Measurements from ENCODE around the gene CEP41.

The CEP41 gene

DNA sequence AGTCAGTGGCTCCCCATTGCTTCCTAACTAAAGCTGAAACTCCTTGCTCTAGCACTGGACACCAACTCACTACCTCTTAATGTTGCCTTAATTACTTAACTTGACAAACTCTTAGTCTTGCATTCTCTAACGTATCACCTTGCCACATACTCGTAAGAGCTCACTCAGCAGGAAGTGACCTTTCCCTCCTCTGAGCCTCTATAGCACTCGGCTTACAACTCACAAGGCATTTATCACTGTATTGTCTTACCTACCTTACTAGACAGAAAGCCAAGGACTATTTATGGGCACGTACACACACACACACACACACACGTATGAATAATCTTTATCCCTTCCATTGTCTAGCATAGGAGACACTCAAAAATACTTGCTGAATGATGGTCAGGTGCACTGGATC lies 21.2 kb downstream of the CEP41 start:
- no peak for DNase-seq (ENCODE audit: low read depth, low spot score)

DNA sequence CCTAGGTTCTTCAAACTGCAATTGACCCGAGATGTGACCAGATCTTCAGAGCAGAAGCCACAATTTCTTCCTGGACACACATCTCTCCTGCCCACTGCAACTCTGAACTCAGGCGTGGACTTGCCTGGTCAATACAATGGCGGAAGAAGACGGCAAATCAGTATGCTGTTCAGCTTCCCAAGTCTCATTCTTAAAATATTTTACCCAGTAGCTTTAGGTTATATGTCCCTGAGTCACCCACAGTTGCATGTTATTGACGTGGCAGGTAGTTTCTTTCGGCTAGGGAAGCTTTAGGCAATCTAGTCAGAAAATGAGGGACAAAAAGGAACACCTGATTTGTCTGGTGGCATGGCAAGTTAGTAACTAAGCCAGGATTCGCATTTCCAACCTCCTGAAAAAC lies 22.5 kb downstream of the CEP41 start:
- DNase-seq (ENCODE audit: low read depth, low spot score), result no peak

DNA sequence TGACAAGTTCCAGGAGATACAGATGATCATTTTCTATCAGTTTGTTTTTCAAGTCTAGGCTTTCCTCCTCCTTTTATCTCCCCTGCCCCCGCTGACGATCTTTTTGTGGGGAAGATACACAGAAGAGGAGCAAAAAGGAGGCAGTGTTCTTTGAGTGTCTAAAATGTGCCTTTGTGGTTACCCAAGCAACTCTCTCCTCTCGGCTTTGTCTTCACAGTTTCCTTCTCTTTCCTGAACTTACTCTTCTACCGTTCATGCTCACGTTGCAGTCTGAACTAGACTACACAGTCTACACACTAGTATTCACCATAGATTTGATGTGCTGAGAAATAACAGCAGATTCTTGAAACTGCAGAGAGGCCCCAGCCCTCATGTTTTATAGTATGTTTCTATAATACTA lies 23.6 kb downstream of the CEP41 start:
- DNase-seq (ENCODE audit: low read depth, low spot score), result no peak

DNA sequence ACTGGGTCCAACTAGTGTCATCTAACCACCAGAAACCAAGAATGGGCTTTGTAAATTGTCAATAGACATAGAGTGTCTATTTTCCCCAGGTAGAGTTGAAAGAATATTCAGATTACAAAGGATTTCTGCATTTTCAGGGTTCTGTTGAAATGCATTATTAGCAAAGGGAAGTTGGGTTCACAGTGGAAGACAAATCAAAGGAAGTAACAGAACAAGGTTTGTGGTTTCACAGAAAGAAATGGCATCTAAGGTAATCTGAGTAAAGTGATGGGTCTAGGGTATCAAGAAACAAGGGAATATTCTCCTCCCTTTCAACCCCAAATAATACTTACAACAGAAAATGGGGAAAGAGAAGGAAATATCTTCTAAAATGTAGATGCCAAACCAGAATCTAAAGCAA lies 25.8 kb downstream of the CEP41 start:
- DNase-seq (ENCODE audit: low read depth, low spot score), result no peak

DNA sequence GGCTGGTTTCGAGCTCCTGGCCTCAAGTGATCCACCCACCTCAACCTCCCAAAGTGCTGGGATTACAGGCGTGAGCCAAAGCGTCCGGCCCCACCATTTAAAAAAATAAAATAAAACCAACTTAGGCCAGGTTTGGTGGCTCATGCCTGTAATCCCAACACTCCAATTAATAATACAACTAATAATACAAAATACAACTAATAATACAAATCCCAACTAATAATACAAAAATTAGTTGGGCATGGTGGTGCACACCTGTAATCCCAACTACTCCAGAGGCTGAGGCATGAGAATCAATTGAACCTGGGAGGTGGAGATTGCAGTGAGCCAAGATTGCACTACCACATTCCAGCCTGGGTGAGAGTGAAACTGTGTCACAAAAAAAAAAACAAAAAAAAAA lies 27.6 kb downstream of the CEP41 start:
- no peak for DNase-seq (ENCODE audit: low read depth, low spot score)

DNA sequence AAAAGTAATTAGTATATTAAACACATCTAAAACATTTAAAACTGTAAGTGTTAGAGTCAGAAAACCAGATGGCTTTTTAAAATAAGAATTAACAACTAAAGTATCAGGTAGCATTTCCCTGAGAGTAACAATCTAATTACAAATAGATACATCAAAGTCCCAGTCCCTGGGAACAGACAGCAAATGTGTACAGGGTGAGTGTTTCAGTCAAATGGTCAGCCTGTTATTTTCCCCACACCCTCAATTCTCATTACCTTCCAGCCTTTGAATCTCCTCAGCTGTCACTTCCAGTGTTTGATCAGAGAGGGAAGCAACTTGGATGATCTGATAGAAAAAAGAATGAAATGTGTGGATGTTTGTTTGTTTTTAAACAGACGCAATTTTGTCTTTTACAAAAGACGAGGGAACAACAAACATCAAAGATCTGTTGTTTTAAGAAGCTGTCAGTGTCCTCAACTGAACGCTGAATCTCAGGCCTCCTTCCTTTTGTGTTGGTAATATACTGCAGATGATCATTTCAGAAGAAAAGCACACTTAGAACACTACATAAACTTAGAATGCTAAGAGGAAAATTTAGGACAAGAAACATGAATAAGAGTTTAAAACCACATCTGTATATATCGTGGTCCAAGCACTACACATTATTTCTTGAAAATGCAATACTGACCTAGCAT lies 29.8 kb downstream of the CEP41 start:
- no peak for DNase-seq (ENCODE audit: low read depth, low spot score)

DNA sequence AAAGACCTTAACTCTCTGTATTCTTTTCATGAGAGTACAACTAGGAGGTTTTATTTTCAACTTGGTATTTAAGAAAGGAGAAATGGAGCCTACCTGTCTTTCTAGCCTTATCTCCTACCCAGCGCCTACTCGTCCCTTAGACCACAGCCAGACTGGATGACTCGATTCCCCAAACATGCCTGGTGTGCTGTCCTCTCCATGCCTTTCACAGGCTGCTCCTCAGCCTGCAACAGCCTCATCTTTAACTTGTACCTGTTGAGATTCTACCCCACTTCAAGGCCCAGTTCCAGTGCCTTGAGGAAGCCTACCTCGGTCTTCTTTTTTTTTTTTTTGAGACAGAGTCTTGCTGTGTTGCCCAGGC lies 31.1 kb downstream of the CEP41 start:
- no peak for DNase-seq (ENCODE audit: low read depth, low spot score)

DNA sequence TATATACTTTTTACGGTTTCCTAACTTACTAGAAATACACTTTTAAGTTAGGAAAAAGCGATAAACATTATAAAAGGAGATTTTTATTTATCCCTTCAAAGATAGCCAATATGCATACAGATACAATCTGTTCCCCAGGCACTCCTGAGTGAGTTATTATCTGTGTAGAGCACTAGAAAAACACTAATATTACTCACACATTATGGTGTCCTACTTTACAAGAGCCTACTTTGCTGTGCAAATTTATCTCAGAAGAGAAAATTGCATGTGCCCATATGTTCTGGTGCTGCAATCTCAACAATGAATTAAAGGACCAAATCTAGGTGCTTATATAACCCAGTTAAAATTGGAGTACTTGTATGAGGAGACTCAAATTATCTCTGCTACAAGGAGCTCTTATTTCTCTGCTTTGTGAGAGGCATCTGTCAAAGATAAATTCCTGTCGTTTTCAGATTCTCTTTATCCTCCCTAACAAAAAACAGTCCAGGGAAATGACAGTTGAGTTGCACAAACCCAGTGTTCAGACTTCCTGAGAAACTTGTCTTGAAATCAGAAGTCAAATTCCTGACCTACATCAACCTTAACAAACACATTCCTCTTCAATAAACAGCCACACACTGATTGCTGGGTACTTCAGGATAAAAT lies 31.6 kb downstream of the CEP41 start:
- DNase-seq (ENCODE audit: low read depth, low spot score), result no peak

DNA sequence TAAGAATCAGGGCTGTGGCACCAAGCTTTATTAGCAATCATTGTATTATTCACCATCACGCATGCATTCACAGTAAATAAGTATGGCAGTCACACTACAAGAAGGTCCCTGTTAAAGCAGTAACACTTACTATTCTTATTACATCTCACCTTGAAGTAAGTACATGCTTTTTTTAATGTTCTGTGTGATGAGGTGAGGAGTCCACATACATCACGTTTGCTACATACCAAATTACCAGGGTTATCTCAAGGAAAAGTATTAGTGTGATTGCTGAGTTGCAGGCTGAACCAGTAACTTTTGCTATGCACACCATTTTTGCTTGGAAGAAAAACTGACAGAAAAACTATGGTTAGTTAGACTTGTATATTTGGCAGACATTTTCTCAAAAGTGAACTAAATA lies 35.8 kb downstream of the CEP41 start:
- no peak for DNase-seq (ENCODE audit: low read depth, low spot score)

DNA sequence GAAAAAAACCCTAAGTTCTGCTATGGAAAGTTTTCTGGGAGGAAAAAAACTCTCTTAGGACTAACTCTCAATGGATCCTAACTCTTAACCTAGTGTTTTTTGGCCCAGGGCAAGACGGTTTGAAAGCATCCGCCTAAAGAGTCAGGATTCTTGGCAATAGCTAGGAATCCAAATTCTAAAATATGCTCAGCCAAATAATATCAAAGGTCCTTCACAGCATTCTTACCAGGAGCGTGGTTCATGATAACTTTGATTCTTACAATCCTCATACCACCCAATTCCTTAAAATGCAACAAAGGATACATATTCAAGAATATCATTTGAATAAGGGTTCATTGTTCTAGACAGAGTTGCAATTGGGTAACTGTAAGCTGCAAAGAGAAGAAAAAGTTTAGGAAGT lies 39.2 kb downstream of the CEP41 start:
- DNase-seq (ENCODE audit: low read depth, low spot score), result no peak

DNA sequence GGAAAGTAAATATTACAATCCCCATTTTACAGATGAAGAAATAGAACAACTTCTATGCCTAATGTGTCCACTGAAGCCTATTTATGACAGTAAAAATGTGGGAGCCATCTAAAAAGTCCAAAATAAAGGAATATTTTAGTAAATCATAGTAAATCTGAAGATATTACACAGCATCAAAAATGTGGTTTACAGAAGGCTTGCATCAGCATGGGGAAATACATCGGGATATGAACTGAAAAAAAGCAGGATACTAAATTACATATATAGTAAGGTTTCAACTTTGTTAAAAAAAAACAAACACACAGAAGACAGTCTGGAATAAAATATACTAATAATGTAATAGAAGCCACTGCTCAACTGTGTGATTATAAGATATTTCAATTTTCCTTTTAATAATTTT lies 39.7 kb downstream of the CEP41 start:
- DNase-seq (ENCODE audit: low read depth, low spot score), result no peak

DNA sequence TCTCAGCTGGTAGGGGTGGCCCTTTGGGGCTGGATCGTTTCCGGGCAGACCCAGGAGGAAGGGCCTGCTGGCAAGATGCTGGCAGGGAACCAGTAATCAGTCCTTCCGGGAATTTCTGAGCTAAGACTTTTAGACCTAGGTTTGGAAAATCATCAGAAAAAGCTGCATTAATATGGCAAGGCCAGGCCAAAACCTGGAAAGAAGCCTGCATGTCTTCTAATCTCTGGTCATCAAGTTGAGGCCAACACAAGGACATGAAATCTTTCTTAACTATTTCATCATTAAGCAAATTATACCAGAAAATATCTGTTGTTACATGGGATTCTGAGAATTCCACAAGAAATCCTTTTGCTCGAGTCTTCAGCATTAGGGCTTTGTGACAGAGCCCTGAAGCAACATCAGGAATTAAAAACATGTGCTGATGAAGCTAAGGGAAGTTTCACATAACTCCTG lies 40.7 kb downstream of the CEP41 start:
- no peak for DNase-seq (ENCODE audit: low read depth, low spot score)

DNA sequence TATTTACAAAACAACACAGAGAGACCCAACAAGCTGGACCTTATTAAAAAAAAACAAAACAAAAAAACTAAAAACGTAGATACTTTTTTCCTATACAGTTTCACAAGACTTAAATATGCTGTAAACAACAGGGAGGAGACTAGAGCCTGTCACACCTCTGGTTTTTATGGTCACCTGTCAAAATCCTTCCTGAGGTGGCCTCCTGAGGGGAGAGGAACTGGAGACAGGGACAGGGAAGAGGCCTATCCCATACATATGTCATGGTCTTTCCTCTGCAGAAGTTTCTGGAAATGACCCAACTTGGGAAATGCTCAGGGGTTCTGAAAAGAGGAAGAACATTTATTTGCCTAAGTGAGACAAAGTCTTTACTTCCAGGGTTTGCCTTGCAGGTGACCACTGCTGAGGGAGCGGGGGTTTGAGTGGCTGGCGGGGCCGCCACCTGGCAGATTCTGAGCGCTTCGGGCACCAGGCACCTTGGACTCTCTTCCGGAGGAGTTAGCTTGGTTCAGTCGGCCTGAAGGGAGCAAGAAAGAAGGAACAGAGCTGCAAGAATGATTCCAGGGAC lies 42.2 kb downstream of the CEP41 start:
- no peak for DNase-seq (ENCODE audit: low read depth, low spot score)

DNA sequence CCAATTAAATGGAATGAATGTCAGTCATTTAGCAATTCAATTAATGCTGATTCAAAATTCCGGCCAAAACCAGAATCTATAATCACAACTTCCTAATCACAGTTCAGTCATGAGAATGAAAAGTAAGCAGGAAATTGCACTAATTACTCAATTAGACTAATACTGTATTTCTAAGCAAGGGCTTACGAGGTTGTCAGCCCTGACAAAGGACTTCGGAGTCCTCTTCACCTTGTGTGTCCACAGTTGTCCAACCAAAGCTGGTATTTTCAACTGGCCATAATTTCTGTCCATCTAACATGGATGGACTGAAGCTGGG lies 43.1 kb downstream of the CEP41 start:
- no peak for DNase-seq (ENCODE audit: low read depth, low spot score)

DNA sequence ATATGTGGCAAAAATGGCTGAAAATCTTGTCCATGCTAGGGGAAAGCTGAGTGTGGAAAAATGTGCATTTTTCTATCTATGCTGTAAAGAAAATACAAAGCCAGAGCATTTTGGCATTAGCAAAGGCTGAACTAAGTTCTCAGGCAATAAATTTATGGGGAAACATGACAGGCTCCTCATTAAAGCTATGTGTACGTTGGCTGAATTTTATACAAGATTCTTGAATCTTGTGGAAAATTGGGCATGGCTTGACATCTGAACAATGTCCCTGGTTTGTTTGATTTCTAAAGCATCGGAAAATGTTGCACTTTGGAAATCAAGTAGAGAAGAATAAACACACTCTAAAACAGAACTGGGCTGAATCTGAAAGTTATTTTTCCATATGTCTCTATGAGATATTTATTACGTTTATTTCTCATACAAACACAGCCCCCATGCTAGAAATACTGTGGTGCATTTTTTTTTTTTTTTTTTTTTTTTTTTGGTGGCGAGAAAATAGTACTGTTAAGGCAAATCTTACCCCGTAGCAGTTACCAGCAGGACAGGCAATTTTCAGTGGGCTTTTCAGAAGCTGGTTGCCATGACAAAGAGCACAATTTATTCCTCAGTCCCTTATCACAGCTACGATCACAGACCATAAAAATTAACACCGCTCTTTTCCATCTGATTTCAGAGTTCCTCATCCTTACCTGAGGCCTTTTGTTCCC lies 43.6 kb downstream of the CEP41 start:
- DNase-seq (ENCODE audit: low read depth, low spot score), result no peak

DNA sequence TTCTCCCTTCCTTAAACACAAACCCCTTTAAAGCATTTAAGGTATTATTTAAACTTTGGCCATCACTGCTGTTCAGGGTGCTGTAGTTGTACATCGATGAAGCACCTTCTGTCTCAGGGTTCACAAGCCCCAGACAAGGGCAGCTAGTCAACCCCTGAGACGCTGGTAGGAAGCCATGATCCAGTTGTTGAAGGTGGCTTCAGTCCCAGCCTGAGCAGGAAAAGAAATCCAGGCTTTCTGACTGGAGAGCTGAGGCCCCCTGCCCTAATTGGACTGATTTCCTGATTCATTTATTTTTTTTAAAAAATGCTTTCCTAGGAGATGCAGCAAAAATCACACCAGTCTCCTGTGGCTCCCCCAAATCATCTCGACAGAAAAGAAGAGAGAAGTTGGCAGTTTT lies 44.7 kb downstream of the CEP41 start:
- DNase-seq (ENCODE audit: low read depth, low spot score), result no peak

DNA sequence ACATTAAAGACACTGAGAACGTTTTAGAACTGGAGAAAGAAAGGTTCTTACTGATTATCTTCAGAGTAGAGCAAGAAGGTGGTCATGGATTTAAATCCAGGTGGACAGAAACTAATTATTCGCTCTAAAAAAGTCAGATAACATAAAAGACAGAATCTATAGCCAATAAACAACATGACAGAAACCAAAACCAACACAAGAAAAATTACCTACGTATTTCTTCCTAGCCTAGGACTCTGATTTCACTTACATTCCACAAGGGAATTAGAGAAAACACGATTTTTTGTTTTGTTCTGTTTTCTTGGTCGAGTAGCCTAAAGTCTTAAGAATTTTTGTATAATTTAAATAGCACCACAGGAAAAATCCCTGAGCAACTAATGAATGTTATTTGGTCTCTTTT lies 45.4 kb downstream of the CEP41 start:
- DNase-seq (ENCODE audit: low read depth, low spot score), result no peak

DNA sequence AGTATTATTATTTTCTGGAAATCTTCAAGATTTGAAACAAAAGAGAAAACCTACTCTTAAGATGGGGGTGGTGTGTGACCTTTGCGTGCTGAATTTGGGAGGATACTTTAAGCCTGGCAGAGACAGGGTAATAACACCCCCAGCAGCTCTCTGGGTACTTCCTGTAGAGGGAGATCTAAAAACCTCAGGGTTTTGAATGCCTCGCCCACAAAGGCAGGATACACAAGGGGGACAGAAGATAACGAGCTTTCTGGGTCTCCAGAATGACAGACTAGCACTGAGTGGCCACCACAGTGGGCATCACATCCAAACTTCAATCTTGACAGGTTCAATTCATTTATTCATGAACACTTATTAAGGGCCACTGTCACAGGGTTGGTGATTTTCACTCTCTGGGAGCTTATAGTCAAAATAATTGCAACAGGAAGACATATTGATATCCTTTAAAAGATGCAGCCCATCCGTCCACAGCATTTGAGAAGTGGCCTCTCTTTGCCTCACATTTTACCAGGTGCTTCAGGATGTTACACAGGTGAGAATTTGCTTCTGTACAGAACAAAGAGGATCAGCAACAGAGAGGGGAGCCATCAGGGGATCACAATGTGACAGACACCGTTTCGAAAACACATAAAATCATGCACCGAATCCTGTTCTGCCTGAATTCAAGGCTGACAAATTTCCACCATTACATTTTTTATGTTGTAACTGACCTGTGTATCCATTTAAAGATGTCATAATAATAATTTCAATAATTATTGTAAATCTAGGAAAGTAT lies 46.2 kb downstream of the CEP41 start:
- no peak for DNase-seq (ENCODE audit: low read depth, low spot score)

DNA sequence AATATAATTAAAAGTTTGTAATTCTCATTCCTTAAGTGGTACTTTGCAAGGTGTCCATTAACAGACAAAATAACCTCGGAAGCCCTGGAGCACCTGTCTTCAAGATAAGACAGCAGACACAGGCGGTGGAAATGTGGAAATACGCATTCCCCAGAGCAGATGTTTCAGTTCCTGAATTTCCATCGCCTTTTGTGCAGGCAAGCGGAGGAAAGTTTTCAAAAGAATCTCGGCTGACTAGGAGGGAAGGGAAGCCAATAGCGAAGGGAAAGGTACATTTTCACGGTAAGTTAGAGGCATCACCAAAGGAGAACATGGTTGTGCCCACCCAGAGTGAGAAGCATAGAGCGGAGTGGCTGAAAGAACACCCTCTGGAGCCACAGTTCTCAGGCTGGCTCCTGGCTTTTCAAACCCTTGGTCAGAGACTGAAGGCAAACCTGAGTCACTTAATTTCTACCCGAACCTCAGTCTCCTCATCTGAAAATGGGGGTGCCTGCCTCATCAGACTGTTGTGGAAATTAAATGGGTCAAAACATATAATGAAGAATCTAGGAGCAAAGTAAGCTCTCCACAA lies 46.9 kb downstream of the CEP41 start:
- no peak for DNase-seq (ENCODE audit: low read depth, low spot score)

DNA sequence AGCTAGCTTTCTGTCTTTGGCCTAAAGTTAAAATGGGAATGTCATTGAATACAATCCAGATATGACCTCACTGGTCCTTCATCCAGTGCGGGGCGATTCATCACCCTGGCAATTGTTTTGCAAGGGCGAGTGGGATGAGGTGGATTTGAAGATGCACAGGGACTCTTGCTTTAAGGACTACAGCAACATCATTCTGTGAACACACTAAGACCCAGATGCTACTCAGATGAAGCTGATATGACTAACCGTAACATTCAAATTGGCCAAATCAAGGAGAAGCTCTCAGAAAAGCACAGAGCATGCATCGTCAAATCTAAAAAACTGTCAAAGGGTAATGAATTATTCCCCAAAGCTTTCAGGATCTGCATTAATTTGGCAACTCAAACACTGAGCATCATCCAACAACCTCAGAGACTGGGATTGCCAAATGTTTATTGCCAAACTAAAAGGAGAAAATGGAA lies 47.7 kb downstream of the CEP41 start:
- no peak for DNase-seq (ENCODE audit: low read depth, low spot score)

DNA sequence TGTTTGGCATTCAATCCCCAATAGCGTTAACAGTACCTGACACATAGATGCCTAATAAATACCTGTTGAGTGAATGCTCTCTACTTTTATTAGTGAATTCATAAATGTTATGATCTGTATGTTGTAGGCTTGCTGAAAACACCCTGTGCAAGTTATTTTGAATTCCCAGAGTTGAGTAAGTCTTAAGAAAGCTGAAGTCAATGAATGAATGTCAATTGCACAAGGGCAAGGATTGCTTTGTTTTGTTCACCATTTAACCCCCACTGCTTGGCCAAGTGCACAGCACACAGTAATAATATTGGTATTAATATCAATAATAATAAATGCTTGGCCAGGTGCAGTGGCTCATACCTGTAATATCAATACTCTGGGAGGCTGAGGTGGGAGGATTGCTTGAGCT lies 50.3 kb downstream of the CEP41 start:
- DNase-seq (ENCODE audit: low read depth, low spot score), result no peak

DNA sequence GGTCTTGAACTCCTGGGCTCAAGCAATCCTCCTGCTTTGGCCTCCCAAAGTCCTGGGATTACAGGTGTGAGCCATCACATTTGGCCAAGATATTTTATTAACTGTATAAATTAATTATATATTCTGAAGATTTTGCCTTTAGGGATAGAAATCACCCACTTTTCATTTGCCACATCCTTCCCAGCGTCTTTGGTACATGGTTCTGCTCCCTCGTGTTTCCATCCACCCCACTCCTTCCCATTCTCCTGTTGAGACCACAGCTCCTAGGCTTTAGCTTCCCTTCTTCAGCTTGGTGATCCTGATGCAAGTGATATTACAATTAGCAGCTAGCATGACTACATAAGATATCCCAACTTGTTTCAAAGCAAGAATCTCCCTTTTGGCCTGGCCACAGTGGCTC lies 52.1 kb downstream of the CEP41 start:
- no peak for DNase-seq (ENCODE audit: low read depth, low spot score)
